ENCODE measurements around the gene CHMP2A. TPM values are rescaled to one million over a fixed set of nuclear protein-coding genes. Genes with fewer than 3 reads are reported as not detected.
A peak's percentile ranks its signal among the peaks of the same experiment; 100 is the strongest.

CHMP2A gene
- total and polyA plus RNA-seq, 2 of the 8 experiments (the other 6 are each of a cell fraction or from before 2014, with no cell fraction given) = 70.0 to 132 TPM

GRCh38 chr19:58572818-58573657 is 18.1 kb upstream of the CHMP2A start, which contains the start of gene MZF1 (continued):
- TF ChIP-seq CHD7 (IDR thresholded peaks at IDR 0.05; ENCODE audit: insufficient replicate concordance, low read length) (no peak), EGR1 (IDR thresholded peaks at IDR 0.05; ENCODE audit: borderline replicate concordance, low read depth, low read length) (no peak; the same call in 1 of the 2 replicates), MAX (IDR thresholded peaks at IDR 0.05) (peak; percentile 34), SIN3A (conservative IDR thresholded peaks at IDR 0.05 in 1 of 2, IDR thresholded peaks at IDR 0.05 in 1 of 2; ENCODE audit: low read depth in 1 of 2, low read length in 2 of 2) (0 out of 4 replicates have a peak, but pooled peaks of 1 of the 2 experiments have one; percentile 91), SRF (IDR thresholded peaks at IDR 0.05; ENCODE audit: low read depth, low read length) (peak; percentile 70), TEAD4 (IDR thresholded peaks at IDR 0.05; ENCODE audit: low read depth, low read length) (no peak), ASH2L (IDR thresholded peaks at IDR 0.05; ENCODE audit: low read length) (peak; percentile 69), EP300 (IDR thresholded peaks at IDR 0.05; ENCODE audit: borderline replicate concordance in 1 of 2, low read depth in 2 of 2, low read length in 2 of 2) (no peak), EZH2 (IDR thresholded peaks at IDR 0.05; ENCODE audit: low read depth, low read length, severe bottlenecking) (no peak)

Data from H1 (cell line).